GM18858 (cell line): Measurements from ENCODE around the gene FGF14.
A peak's percentile ranks its signal among the peaks of the same experiment; 100 is the strongest.

Experiments used
- ATAC-seq: cut with Tn5 transposase; IDR thresholded peaks from one replicate; pipeline ENCODE4 v1.9.1; 2021; ENCODE audit not compliant: unreplicated experiment

FGF14 gene

DNA sequence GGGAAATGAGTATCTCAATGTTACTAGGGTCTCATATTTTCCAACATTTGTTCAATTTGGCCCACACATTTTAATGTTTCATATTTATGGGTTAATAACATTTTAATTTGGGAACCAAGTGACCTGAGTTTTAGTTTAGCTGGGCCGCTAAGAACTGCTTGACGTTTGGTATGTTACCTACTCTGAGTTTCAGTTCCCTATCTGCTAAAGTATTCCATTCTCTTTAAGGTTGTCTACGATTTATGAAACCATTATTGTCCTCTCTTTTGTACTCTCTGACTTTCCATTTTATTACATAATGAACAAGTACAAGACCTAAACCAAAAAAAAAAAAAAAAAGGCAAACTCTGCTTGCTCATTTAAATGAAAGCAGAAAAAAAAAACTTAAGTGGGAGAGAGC is 89.9 kb downstream of the FGF14 start:
- peak; percentile 91 for ATAC-seq

- no peak for ATAC-seq
These were observed 90.4 kb downstream of the FGF14 start for GRCh38 chr13:102311419-102311796.

DNA sequence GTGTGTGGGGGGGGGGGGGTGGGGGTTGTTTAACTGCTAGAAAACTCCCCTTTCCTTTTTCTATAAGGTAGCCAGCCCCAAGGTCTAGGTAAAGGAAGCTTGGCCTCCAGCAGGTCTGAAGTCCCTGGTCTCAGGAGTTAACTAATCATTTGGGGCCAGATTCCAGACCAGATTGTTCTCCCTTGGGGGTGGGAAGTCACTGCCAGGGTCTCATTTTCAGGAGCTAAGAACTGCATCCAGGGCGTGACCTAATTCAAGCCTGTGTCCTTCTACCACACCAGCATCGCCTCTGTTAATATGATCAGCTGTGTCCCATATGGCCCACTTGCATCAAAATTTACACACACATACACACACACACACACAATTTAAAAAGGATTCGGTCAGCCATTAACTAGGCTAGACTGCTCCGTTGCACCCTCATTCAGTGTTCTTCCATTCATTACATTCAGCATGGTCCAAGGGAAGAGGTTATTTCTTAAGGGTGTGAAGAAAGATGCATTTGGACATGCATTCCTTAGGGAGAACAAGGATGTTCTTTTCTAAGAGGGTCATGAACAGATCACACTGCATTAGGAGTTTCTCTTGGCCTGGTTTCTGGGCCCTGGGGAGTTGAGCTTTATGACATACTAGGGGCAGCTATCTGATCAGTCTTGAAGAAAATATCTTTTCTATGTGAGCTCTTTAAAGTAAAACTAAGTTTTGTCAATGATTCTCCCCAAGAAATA is 91.0 kb downstream of the FGF14 start:
- no peak for ATAC-seq

DNA sequence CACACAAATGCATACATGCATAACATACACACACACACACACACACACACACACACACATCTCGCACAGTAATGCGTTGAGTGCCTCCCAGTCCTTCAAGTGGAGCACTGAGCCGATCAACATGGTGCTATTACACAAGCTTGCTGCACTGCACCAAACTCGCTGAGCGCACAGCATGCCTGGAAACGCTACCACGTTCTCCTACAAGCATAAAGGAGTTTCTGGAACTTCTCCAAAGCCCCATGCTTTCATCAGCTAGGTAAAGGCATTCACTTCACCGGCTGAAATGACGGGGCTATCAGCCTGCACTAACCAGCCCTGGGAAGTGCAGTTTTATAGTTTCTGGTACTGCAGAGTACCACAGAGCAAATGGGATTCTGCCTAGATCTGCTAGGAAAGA is 92.7 kb downstream of the FGF14 start:
- ATAC-seq, result no peak

DNA sequence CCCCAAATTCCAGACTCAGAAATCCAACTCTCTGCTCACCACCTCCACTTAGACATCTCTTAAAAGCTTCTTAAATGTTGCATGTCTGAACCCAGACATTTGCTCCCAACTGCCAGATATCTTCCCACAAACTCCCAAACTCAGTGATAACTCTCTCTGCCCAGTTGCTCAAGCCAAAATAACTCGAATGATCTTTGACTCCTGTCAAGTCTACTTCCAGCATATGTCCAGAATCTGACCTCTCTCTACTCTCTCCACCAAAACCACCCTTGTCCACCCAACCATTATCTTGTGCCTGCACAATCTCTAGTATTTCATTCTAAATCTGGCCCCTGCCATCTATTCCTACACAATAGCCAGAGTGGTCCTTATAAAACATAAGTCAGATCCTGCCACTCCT is 99.3 kb downstream of the FGF14 start:
- ATAC-seq, result no peak

- no peak for ATAC-seq
These were observed 101.5 kb downstream of the FGF14 start for GRCh38 chr13:102300379-102300778.

DNA sequence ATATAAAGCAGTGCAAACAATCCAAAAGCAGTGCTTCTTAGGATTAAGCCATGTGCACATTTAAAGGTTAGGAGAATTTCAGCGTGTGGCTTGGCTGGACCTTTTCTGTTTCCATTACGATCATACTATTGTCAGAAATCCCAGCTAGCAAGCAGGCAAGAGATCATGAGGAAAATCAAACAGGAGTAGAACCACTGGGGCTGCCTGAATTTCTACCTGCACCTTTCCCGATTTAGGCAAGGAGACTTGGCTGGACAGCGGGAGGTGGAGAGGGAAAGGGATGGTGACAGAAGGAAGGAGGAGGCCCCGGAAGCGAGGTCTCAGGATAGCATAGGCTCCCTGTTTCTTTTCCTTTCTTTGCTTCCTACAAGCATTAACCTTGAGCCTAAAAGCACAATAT is 102.5 kb downstream of the FGF14 start:
- ATAC-seq, result no peak

DNA sequence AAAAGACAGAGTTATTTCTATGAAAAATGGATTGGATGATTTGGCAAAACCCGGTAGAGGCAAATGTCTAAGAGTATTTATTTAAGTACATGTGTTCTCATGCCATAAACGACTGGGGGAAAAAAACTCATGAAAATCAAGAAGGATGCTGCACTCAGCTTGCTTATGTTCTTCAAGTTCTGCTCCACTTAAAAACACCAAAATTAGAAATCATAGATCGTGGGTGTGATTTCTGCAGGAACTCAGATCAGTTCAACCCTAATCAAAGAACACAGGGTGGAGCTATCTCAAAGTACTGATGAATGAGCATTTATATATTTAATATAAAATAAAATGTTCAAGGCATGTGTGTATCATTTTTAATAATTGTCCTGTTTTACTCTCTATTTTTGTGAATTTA is 103.8 kb downstream of the FGF14 start:
- ATAC-seq, result no peak

GRCh38 chr13:102295316-102296048 is 106.4 kb downstream of the FGF14 start:
- ATAC-seq, result no peak

DNA sequence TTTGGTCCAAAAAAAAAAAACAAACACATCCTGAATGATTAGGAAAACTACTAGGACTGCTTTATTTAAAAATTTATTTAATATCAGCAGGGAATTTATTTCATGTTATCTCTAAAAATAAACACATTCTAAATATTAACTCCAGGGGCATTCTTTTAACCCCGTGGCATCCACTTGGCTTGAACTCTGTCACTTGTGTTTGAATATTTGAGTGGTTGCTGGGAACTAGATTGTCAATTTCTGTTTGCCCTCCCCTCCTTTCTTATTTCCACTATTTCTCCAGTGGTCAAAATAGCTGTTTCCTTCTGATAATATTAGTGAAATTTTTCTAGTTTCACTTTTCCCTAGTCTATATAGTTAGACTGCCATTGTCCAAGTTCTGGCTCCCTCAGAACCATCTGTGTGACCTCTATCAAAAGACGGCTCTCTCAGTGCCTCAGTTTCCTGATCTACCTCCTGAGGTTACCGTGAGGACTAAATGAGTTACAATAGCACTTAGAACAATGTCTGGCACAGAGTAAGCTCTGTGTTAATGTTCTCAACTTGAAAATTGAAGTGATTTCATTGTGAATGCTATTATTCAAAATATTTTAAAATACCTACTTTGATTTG is 107.3 kb downstream of the FGF14 start:
- no peak for ATAC-seq

DNA sequence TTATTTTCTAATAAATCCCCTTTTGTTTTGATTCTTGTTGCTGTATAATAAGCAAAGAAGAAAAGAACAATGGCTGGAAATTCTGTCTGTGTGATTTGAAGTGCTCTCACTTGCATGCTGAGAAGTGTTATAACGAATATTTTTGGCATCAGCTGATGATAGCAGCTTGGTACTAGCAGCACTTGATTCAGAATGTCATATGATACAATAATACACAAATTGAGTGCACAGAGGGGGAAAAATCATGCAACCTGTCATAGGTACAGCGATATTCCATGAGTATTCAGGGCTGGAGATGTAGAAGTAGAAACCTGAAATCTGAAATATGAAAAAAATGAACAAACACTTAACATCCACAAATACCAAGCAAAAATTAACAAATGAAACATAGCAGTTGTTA is 108.1 kb downstream of the FGF14 start:
- ATAC-seq, result no peak

- no peak for ATAC-seq
These were observed 110.1 kb downstream of the FGF14 start for GRCh38 chr13:102291587-102292218.

DNA sequence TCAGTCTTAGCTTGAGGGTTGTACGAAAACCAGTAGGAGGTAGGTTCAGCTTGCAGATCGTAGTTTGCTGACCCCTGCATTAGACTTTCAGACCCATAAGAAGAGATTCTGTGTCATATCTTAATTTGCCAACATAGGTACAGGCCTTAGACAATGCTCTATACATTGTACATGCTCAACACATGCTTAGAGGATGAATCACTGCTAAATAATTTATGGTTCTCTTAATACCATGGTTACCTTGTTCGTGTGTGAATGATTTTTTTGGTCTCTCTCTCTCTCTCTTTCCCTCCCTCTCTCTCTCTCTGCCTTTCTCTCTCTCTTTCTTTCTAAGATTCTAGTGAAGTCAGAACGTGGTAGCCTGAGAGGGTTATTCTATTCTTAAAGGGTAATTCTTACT is 112.2 kb downstream of the FGF14 start:
- ATAC-seq, result no peak

DNA sequence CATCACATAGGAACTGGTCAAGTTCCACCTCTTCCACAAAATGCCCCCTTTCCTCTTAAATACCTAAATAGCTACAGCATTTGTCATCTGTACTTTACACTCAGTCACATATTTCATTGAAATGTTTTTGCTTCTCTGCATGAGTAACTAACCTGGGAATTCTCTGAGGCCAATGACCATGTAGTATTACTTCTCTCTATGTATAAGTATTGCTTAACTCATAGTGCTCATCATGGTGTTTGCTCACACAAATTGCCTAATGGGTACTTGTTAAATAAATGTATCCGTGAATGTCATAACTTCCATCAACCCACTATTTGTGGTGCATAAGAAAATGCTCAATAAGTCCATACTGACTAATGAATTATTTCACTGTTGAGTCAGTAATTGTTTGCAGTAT is 115.5 kb downstream of the FGF14 start:
- no peak for ATAC-seq

DNA sequence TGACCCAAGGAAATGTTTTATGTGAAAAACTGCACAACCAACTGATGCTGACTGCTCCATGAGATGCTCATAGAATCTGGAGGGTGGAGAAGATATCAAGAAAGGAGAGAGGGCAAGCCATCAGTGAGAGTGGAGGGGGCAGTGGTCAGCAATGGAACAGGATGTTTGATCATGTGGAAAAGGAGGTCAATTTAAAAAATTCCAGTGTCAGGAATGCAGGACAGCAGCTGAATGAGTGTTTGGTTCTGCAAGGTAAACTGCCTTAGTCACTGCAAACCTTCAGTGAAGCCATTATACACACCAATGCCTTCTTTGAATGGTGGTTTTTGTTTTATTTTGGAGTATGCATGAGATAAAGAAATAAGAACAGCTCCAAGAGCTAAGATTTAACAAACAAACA is 121.5 kb downstream of the FGF14 start:
- no peak for ATAC-seq

- ATAC-seq, result no peak
These were observed 124.6 kb downstream of the FGF14 start for GRCh38 chr13:102277286-102277685.

- no peak for ATAC-seq
These were observed 125.4 kb downstream of the FGF14 start for GRCh38 chr13:102276404-102276803.

DNA sequence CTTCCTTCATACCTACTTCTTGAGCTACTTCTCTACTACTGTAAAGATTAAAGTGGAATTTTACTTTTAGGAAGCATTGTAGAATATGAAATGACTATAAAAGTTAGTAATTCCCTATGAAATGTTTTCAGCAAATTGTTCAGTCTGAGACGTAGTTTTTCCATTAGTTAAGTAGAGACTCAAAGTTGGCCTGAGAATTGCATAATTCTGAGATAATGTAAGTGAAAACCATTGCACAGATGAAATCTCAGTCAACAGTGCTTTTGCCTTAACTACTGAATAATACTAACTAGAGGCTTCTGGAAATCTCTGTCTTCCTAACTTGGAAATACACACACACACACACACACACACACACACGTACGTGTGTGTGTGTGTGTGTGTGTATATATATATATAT is 125.9 kb downstream of the FGF14 start:
- ATAC-seq, result no peak

DNA sequence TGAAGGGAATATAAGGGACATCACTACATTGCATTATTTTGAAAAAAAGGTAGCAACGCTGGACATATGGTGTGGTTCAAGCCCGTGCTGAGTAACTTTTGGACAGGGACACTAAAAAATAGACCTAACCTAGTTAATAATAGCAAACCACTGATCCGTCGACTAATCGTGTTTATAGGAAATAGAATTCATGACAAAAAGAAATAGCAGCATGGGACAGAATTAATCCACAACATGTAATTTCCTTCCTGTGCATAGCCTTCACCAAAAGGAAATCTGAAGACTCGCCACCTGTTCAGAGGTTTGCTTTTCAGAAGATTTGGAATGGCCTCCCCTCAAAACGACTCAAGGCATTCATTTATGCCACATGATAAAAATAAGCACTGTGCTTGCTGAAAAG is 128.7 kb downstream of the FGF14 start:
- no peak for ATAC-seq

DNA sequence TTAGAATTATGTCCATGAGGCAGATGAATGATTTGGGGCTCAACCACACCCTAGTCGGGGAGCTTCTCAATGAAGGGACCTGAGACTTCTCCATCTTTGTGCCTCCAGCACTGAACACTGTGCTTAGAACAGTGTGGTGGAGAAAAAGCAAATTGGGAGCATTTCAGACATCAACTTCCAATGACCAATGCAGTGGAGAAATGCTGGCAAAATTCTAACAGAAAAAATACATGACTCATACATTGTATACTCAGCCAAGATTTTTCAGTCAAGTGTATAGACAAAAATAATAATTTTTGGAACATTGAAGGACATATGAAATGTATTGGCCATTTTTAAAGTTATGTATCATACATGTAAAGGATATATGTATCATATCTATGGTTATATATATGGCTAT is 134.7 kb downstream of the FGF14 start:
- ATAC-seq, result no peak

GRCh38 chr13:102261809-102262208 is 140.0 kb downstream of the FGF14 start:
- no peak for ATAC-seq

DNA sequence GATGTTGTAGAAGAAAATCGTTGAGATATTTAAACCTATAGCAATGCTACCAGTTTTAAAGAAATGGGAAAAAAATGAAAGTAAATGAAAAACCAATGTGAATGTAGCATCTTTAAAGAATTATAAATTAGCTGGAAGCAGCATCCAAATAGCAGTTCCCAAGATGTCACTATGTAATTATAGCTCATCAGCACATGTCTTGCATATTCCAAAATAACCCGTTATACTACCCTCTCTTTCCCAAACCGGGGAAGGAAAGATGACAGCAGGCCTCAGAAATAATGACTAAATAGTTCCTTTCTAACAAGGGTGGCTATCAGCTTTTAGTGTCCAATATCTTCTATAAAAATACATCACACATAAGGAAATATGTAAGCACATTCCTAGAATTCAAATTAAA is 140.5 kb downstream of the FGF14 start:
- no peak for ATAC-seq
